ENCODE measurements around the gene DISC1.
"Not testable (repeated sequence)": the region's sequence is repeated elsewhere in the genome, so short reads cannot be mapped to it uniquely, and the experiment has no call there.

The DISC1 gene

GRCh38 chr1:231665726-231666125 is 39.1 kb downstream of the DISC1 start:
- no peak for DNase-seq
- H3K36me3 Mint-ChIP-seq (ENCODE audit: low read depth): peaks cover 13% of the 10 kb centered on the region
- H3K4me3 Mint-ChIP-seq: no peak overlapping the region
- H3K27me3 Mint-ChIP-seq: no peaks in the 10 kb centered on the region
- peaks cover 33% of the 10 kb centered on the region for H3K9me3 Mint-ChIP-seq
- no peak for ATAC-seq
- H3K27ac Mint-ChIP-seq: no peak overlapping the region
- peaks cover 4% of the 10 kb centered on the region for H3K4me1 Mint-ChIP-seq

- no peak overlapping the region for H3K4me3 Mint-ChIP-seq
- no peak for ATAC-seq
- peaks cover 33% of the 10 kb centered on the region for H3K9me3 Mint-ChIP-seq
- H3K4me1 Mint-ChIP-seq: peaks cover 4% of the 10 kb centered on the region
- peaks cover 10% of the 10 kb centered on the region for H3K36me3 Mint-ChIP-seq (ENCODE audit: low read depth)
- no peaks in the 10 kb centered on the region for H3K27me3 Mint-ChIP-seq
- DNase-seq: no peak
- H3K27ac Mint-ChIP-seq: no peak overlapping the region
Measured at GRCh38 chr1:231666220-231666936, 39.8 kb downstream of the DISC1 start.

- Mint-ChIP-seq H3K27ac (no peak overlapping the region), H3K27me3 (no peaks in the 10 kb centered on the region), H3K4me3 (no peak overlapping the region), H3K36me3 (ENCODE audit: low read depth) (peaks cover 10% of the 10 kb centered on the region), H3K4me1 (peaks cover 5% of the 10 kb centered on the region), H3K9me3 (peaks cover 31% of the 10 kb centered on the region)
- DNase-seq: no peak
- no peak for ATAC-seq
Measured at GRCh38 chr1:231666937-231667608, 40.5 kb downstream of the DISC1 start.

- Mint-ChIP-seq H3K4me3 (no peak overlapping the region), H3K36me3 (ENCODE audit: low read depth) (peaks cover 7% of the 10 kb centered on the region), H3K27me3 (no peaks in the 10 kb centered on the region), H3K9me3 (peaks cover 26% of the 10 kb centered on the region), H3K4me1 (peaks cover 11% of the 10 kb centered on the region), H3K27ac (no peak overlapping the region)
- ATAC-seq (no peak), DNase-seq (no peak)
Measured at GRCh38 chr1:231667896-231668506, 41.4 kb downstream of the DISC1 start.

- H3K9me3 Mint-ChIP-seq: peaks cover 21% of the 10 kb centered on the region
- no peak for DNase-seq
- no peaks in the 10 kb centered on the region for H3K27me3 Mint-ChIP-seq
- H3K4me3 Mint-ChIP-seq: no peak overlapping the region
- peaks cover 16% of the 10 kb centered on the region for H3K4me1 Mint-ChIP-seq
- no peak overlapping the region for H3K27ac Mint-ChIP-seq
- peaks cover 6% of the 10 kb centered on the region for H3K36me3 Mint-ChIP-seq (ENCODE audit: low read depth)
- ATAC-seq: no peak
Measured at GRCh38 chr1:231668826-231669225, 42.2 kb downstream of the DISC1 start.

GRCh38 chr1:231669864-231670621 is 43.5 kb downstream of the DISC1 start:
- not testable (repeated sequence) for H3K36me3 Mint-ChIP-seq (ENCODE audit: low read depth); DNase-seq; H3K27me3 Mint-ChIP-seq; ATAC-seq; H3K27ac Mint-ChIP-seq; H3K4me3 Mint-ChIP-seq
- Mint-ChIP-seq H3K4me1 (peaks cover 27% of the 10 kb centered on the region), H3K9me3 (peaks cover 16% of the 10 kb centered on the region)

- no peak for DNase-seq
- Mint-ChIP-seq H3K4me3 (no peak overlapping the region), H3K4me1 (peaks cover 33% of the 10 kb centered on the region), H3K27me3 (no peaks in the 10 kb centered on the region), H3K36me3 (ENCODE audit: low read depth) (peaks cover 6% of the 10 kb centered on the region), H3K9me3 (peaks cover 16% of the 10 kb centered on the region), H3K27ac (no peak overlapping the region)
- ATAC-seq: no peak
Measured at GRCh38 chr1:231670755-231671154, 44.2 kb downstream of the DISC1 start.

GRCh38 chr1:231674575-231674974 is 48.0 kb downstream of the DISC1 start:
- peaks cover 31% of the 10 kb centered on the region for H3K4me1 Mint-ChIP-seq
- no peak overlapping the region for H3K4me3 Mint-ChIP-seq
- peaks cover 2% of the 10 kb centered on the region for H3K36me3 Mint-ChIP-seq (ENCODE audit: low read depth)
- no peaks in the 10 kb centered on the region for H3K27me3 Mint-ChIP-seq
- ATAC-seq (no peak), DNase-seq (no peak)
- peaks cover 8% of the 10 kb centered on the region for H3K9me3 Mint-ChIP-seq
- H3K27ac Mint-ChIP-seq: no peak overlapping the region

- Mint-ChIP-seq H3K27me3 (no peaks in the 10 kb centered on the region), H3K9me3 (no peaks in the 10 kb centered on the region), H3K4me3 (no peak overlapping the region), H3K4me1 (peaks cover 31% of the 10 kb centered on the region), H3K27ac (no peak overlapping the region), H3K36me3 (ENCODE audit: low read depth) (no peaks in the 10 kb centered on the region)
- no peak for ATAC-seq
- DNase-seq: no peak
Measured at GRCh38 chr1:231676487-231676886, 49.9 kb downstream of the DISC1 start.

- Mint-ChIP-seq H3K4me1 (peaks cover 26% of the 10 kb centered on the region), H3K27me3 (no peaks in the 10 kb centered on the region), H3K9me3 (no peaks in the 10 kb centered on the region), H3K27ac (no peak overlapping the region), H3K4me3 (no peak overlapping the region), H3K36me3 (ENCODE audit: low read depth) (no peaks in the 10 kb centered on the region)
- no peak for ATAC-seq
- no peak for DNase-seq
Measured at GRCh38 chr1:231677442-231677841, 50.9 kb downstream of the DISC1 start.

- Mint-ChIP-seq H3K9me3 (no peaks in the 10 kb centered on the region), H3K27me3 (no peaks in the 10 kb centered on the region), H3K4me3 (no peak overlapping the region), H3K4me1 (peaks cover 24% of the 10 kb centered on the region), H3K36me3 (ENCODE audit: low read depth) (no peaks in the 10 kb centered on the region), H3K27ac (no peak overlapping the region)
- ATAC-seq (no peak), DNase-seq (no peak)
Measured at GRCh38 chr1:231678011-231678432, 51.4 kb downstream of the DISC1 start.

- no peak overlapping the region for H3K27ac Mint-ChIP-seq
- DNase-seq: no peak
Measured at GRCh38 chr1:231679109-231679508, 52.5 kb downstream of the DISC1 start.

GRCh38 chr1:231681006-231681405 is 54.4 kb downstream of the DISC1 start:
- peaks cover 2% of the 10 kb centered on the region for H3K4me1 Mint-ChIP-seq
- H3K27ac Mint-ChIP-seq: no peak overlapping the region
- DNase-seq (no peak), ATAC-seq (no peak)
- no peaks in the 10 kb centered on the region for H3K27me3 Mint-ChIP-seq
- no peak overlapping the region for H3K4me3 Mint-ChIP-seq
- no peaks in the 10 kb centered on the region for H3K9me3 Mint-ChIP-seq
- no peaks in the 10 kb centered on the region for H3K36me3 Mint-ChIP-seq (ENCODE audit: low read depth)

More at GRCh38 chr1:231679109-231679508, 52.5 kb downstream of the DISC1 start:
- no peaks in the 10 kb centered on the region for H3K27me3 Mint-ChIP-seq
- H3K4me3 Mint-ChIP-seq: no peak overlapping the region
- H3K9me3 Mint-ChIP-seq: no peaks in the 10 kb centered on the region
- peaks cover 18% of the 10 kb centered on the region for H3K4me1 Mint-ChIP-seq
- no peak for ATAC-seq
- no peaks in the 10 kb centered on the region for H3K36me3 Mint-ChIP-seq (ENCODE audit: low read depth)

- DNase-seq (no peak), ATAC-seq (no peak)
- Mint-ChIP-seq H3K9me3 (peaks cover 8% of the 10 kb centered on the region), H3K36me3 (ENCODE audit: low read depth) (peaks cover 7% of the 10 kb centered on the region), H3K27ac (no peak overlapping the region), H3K27me3 (no peaks in the 10 kb centered on the region), H3K4me1 (peaks cover 2% of the 10 kb centered on the region), H3K4me3 (no peak overlapping the region)
Measured at GRCh38 chr1:231682779-231683178, 56.2 kb downstream of the DISC1 start.

Data from activated naive CD8-positive, alpha-beta T cell treated with anti-CD3 and anti-CD28 coated beads, Interleukin-2, amount 50 U/mL, for 24 hours (primary cell).